GM12878 (cell line): Measurements from ENCODE around the gene CWC27. TPM values are rescaled to one million over a fixed set of nuclear protein-coding genes. Genes with fewer than 3 reads are reported as not detected.

Source experiments
- ATAC-seq: fragments of 200-7000 bp; cut with Tn5 transposase; 3 replicates; pipeline ENCODE4 v1.9.1; 2020; ENCODE audit warnings: mild to moderate bottlenecking, moderate library complexity
- BruUV-seq: library from RNA; stranded (reverse); fragments of 400-500 nt; replicated peaks from 2 replicates; lab custom pipeline; 2021; lab: Mats Ljungman, UMichigan
- CTCF ChIA-PET: fragments of 300-600 bp; sonication (Branson Sonifier 250); formaldehyde crosslinking; extraction: SDS; loops from one replicate; lab custom pipeline; 2021; ENCODE audit warnings: inconsistent platforms; lab: Yijun Ruan, JAX
- POLR2A ChIA-PET: fragments of 350-600 bp; formaldehyde crosslinking; extraction: SDS; loops from one replicate; lab custom pipeline; 2021; ENCODE audit warnings: inconsistent platforms; lab: Charles Lee
- RAD21 ChIA-PET: fragments of 300-600 bp; sonication (Branson Sonifier 250); formaldehyde crosslinking; loops from one replicate; lab custom pipeline; 2023; ENCODE audit warnings: antibody characterized with exemption; ENCODE audit not compliant: unreplicated experiment; lab: Charles Lee
- SMC1A ChIA-PET: fragments of 300-600 bp; sonication (Branson Sonifier 250); formaldehyde crosslinking; loops from one replicate; lab custom pipeline; 2023; ENCODE audit not compliant: unreplicated experiment, uncharacterized antibody; lab: Charles Lee
- DNase-seq: peaks from one replicate; pipeline ENCODE4 v3.0.0-alpha.2; 2011; ENCODE audit warnings: low read depth, low spot score
- FAIRE-seq: peaks from 3 replicates; lab custom pipeline; 2011; peaks lifted over from hg19 to GRCh38; lab: Jason Lieb, UNC
- H2AFZ ChIP-seq: 2 replicates; pipeline ENCODE4 v1.6.0; 2011; ENCODE audit warnings: low read depth, low read length, control low read depth; ENCODE audit not compliant: control insufficient read depth
- H3K27ac ChIP-seq: 2 replicates; pipeline ENCODE4 v1.5.1; 2011; ENCODE audit warnings: control low read depth; ENCODE audit not compliant: control insufficient read depth, insufficient read depth
- H3K27me3 ChIP-seq, 2 experiments: replicated peaks in 1 of 2; 2 replicates each; pipeline versions ENCODE4 v1.6.0 to v1.6.1; 2011; ENCODE audit warnings: low read length in 1 of 2; ENCODE audit not compliant: control insufficient read depth in 2 of 2, insufficient read depth in 2 of 2
- H3K36me3 ChIP-seq, 2 experiments: 2 replicates each; pipeline ENCODE4 v1.5.1; 2011; ENCODE audit warnings: low read length in 1 of 2; ENCODE audit not compliant: control insufficient read depth in 2 of 2, insufficient read depth in 2 of 2
- H3K4me1 ChIP-seq: 2 replicates; pipeline ENCODE4 v1.6.1; 2011; ENCODE audit warnings: mild to moderate bottlenecking, low read length, moderate library complexity, mixed read lengths; ENCODE audit not compliant: control insufficient read depth, insufficient read depth
- H3K4me2 ChIP-seq: 2 replicates; pipeline ENCODE4 v1.6.0; 2011; ENCODE audit warnings: control low read depth; ENCODE audit not compliant: control insufficient read depth, insufficient read depth
- H3K4me3 ChIP-seq: fragments of 200-600 bp; sonication (generic); 2 replicates; pipeline ENCODE4 v1.5.1; 2016
- H3K79me2 ChIP-seq: 2 replicates; pipeline ENCODE4 v1.6.0; 2011; ENCODE audit warnings: low read length; ENCODE audit not compliant: control insufficient read depth, insufficient read depth
- H3K9ac ChIP-seq: 2 replicates; pipeline ENCODE4 v1.8.0; 2011; ENCODE audit warnings: low read length, control low read depth, mixed read lengths; ENCODE audit not compliant: control insufficient read depth, insufficient read depth
- H3K9me3 ChIP-seq: replicated peaks from 3 replicates; pipeline ENCODE4 v1.5.1; 2011; ENCODE audit warnings: mild to moderate bottlenecking, low read length; ENCODE audit not compliant: control insufficient read depth, insufficient read depth
- H4K20me1 ChIP-seq: 2 replicates; pipeline ENCODE4 v1.6.0; 2011; ENCODE audit not compliant: control insufficient read depth, insufficient read depth
- BMI1 ChIP-seq: fragments of 450-650 bp; IDR thresholded peaks from 2 replicates; pipeline ENCODE4 v1.6.1; 2016; ENCODE audit warnings: mild to moderate bottlenecking, moderate library complexity, borderline replicate concordance
- CBFB ChIP-seq: IDR thresholded peaks from 2 replicates; pipeline ENCODE4 v1.6.1; 2016; ENCODE audit warnings: antibody characterized with exemption, low read depth
- CREB1 ChIP-seq: IDR thresholded peaks from 2 replicates; pipeline ENCODE4 v1.6.1; 2012; ENCODE audit warnings: low read depth, mild to moderate bottlenecking, inconsistent platforms
- FOXK2 ChIP-seq: fragments of 450-650 bp; IDR thresholded peaks from 2 replicates; pipeline ENCODE4 v1.6.1; 2017; ENCODE audit warnings: mild to moderate bottlenecking, moderate library complexity
- HDAC2 ChIP-seq: fragments of 200-600 bp; sonication (generic); IDR thresholded peaks from 2 replicates; pipeline ENCODE4 v1.6.1; 2017
- HDAC6 ChIP-seq: fragments of 200-600 bp; sonication (generic); IDR thresholded peaks from one replicate; pipeline ENCODE4 v1.8.0; 2017; ENCODE audit warnings: antibody characterized with exemption; ENCODE audit not compliant: unreplicated experiment
- MEF2A ChIP-seq: IDR thresholded peaks from 2 replicates; pipeline ENCODE4 v1.6.1; 2011; ENCODE audit warnings: low read depth, mild to moderate bottlenecking, low read length, moderate library complexity; ENCODE audit not compliant: insufficient read depth
- MYC ChIP-seq: IDR thresholded peaks from 2 replicates; pipeline ENCODE4 v1.6.1; 2011; ENCODE audit warnings: mild to moderate bottlenecking, low read length, moderate library complexity, inconsistent platforms; ENCODE audit not compliant: insufficient read depth, insufficient replicate concordance, insufficient read length, severe bottlenecking
- NFYA ChIP-seq: IDR thresholded peaks from 2 replicates; pipeline ENCODE4 v1.6.1; 2011; ENCODE audit warnings: low read depth, mild to moderate bottlenecking, low read length, improper control_type of control experiment, borderline replicate concordance
- PAX5 ChIP-seq: IDR thresholded peaks from 2 replicates; pipeline ENCODE4 v1.6.1; 2011; ENCODE audit warnings: low read depth, low read length, borderline replicate concordance
- SREBF1 ChIP-seq: IDR thresholded peaks from 2 replicates; pipeline ENCODE4 v1.6.1; 2012; ENCODE audit warnings: mild to moderate bottlenecking, low read length
- SREBF2 ChIP-seq: IDR thresholded peaks from 2 replicates; pipeline ENCODE4 v1.6.1; 2012; ENCODE audit warnings: mild to moderate bottlenecking, low read length
- STAT1 ChIP-seq: fragments of 450-650 bp; conservative IDR thresholded peaks from 2 replicates; pipeline ENCODE4 v1.6.1; 2014; ENCODE audit warnings: antibody characterized with exemption, mild to moderate bottlenecking
- SUZ12 ChIP-seq: fragments of 200-600 bp; sonication (generic); IDR thresholded peaks from one replicate; pipeline ENCODE4 v1.6.1; 2018; ENCODE audit warnings: antibody characterized with exemption, mild to moderate bottlenecking; ENCODE audit not compliant: unreplicated experiment
- WGBS: methylation state at CpG from one replicate; pipeline ENCODE4 v1.1.6; 2016; ENCODE audit warnings: low lambda C conversion rate; ENCODE audit not compliant: insufficient replicate concordance, insufficient coverage; ENCODE audit errors: missing lambda C conversion rate; 5-methylcytosine and 5-hydroxymethylcytosine counted together
- in situ Hi-C: fragments of 300-500 bp; cut with MboI; formaldehyde crosslinking; loops from 9 replicates; pipeline ENCODE4 v1.14.3; 2018; ENCODE audit warnings: mixed read lengths
- intact Hi-C: fragments of 100-400 bp; cut with micrococcal nuclease; formaldehyde crosslinking; loops from one replicate; pipeline ENCODE4 v1.14.2; 2022; ENCODE audit not compliant: unreplicated experiment
- polyA plus RNA-seq, 11 experiments: library from polyadenylated mRNA; depleted of rRNA in 4 of 11; unstranded in 6 of 11; stranded (reverse) in 5 of 11; fragments of >200 nt; fragmentation: Nextera tagmentation in 4 of 11; fragmentation: Illumina TruSeq in 1 of 11; extraction: Ambion mirVana in 4 of 11; extraction: Trizol in 1 of 11; gene quantifications; 1 replicate in 1 of 11; 2 replicates in 10 of 11; pipeline versions ENCODE4 v1.2.1 to v1.2.3, GENCODE V29; 2011 to 2016; ENCODE audit warnings: inconsistent platforms in 2 of 11, missing spikeins in 2 of 11, low read depth in 1 of 11
- total RNA-seq, 4 experiments: library from RNA; depleted of rRNA in 3 of 4; stranded (reverse); fragments of >200 nt in 3 of 4; fragmentation: Illumina TruSeq in 1 of 4; extraction: Trizol in 1 of 4; gene quantifications; 2 replicates each; pipeline versions ENCODE4 v1.2.1 to v1.2.3, GENCODE V29; 2013 to 2021
- TF ChIP-seq, protein P1 (sequence below): fragments of 450-650 bp; IDR thresholded peaks from 2 replicates; pipeline ENCODE4 v1.6.1; 2016; ENCODE audit warnings: mild to moderate bottlenecking

The CWC27 gene
- total and polyA plus RNA-seq, 10 of the 15 experiments (the other 5 are each of a cell fraction or from before 2014, with no cell fraction given), result 21.7 to 61.9 (median 47.0) TPM

DNA sequence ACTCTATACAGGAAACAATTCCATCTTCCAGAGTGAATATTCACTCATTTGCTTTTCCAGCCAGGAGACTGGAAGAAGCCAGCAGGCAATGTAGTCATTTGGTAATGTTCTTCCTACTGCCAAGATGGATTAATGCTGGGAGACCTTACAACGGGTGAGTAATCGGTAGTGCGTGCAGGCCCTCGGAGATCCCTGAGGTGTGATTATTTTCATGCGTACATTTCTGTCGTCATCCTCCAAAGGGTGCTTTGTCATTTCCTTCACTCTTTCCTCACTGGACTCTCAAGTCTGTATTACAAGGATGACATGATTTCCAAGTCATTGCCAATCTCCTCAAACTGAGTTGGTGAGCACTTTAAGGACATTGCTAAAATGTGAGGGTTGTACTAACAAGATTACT, 263.5 kb downstream of the CWC27 start:
- peaks cover 19% of the 10 kb centered on the region for H3K4me1 ChIP-seq
- no peaks in the 10 kb centered on the region for H3K36me3 ChIP-seq
- no peak overlapping the region for H3K27ac ChIP-seq
- ATAC-seq (no peak), FAIRE-seq (no peak), DNase-seq (no peak)
- H3K27me3 ChIP-seq, result no peaks in the 10 kb centered on the region
- no peak overlapping the region for H3K4me2 ChIP-seq
- H3K79me2 ChIP-seq, result no peaks in the 10 kb centered on the region
- ChIA-PET SMC1A (interaction anchor here (2.2 to 20.8 kb wide), 6 partner anchors 10 to 451 kb away, joined by 9 to 614 read pairs (median 30); no protein-coding TSS in a partner anchor), RAD21 (interaction anchor here (0.9 to 4.7 kb wide), 5 partner anchors 10 to 61 kb away, joined by 3 to 33 read pairs (median 11); no protein-coding TSS in a partner anchor), CTCF (interaction anchor here (0.9 to 7.8 kb wide), 2 partner anchors 16 to 57 kb away, joined by 3 to 67 read pairs; no protein-coding TSS in a partner anchor), POLR2A (interaction anchor here (1.1 to 1.3 kb wide), 2 partner anchors 10 to 29 kb away, joined by 3 read pairs; no protein-coding TSS in a partner anchor)
- no peaks in the 10 kb centered on the region for H4K20me1 ChIP-seq
- H3K9me3 ChIP-seq, result no peaks in the 10 kb centered on the region
- no peak overlapping the region for H3K9ac ChIP-seq
- no peak overlapping the region for H3K4me3 ChIP-seq
- intact Hi-C loops, result loop anchor here (5.0 kb wide), 1 partner anchor 70 kb away; no protein-coding TSS in a partner anchor
- no TSS peak for BruUV-seq
- no peak overlapping the region for H2AFZ ChIP-seq
- TF ChIP-seq CBFB (no peak), MEF2A (no peak), STAT1 (no peak), HDAC2 (no peak), BMI1 (no peak), HDAC6 (no peak), SREBF1 (no peak), CREB1 (no peak), SREBF2 (no peak), FOXK2 (no peak), MYC (no peak), PAX5 (no peak), NFYA (no peak), SUZ12 (no peak)
- TF ChIP-seq, protein P1, sequence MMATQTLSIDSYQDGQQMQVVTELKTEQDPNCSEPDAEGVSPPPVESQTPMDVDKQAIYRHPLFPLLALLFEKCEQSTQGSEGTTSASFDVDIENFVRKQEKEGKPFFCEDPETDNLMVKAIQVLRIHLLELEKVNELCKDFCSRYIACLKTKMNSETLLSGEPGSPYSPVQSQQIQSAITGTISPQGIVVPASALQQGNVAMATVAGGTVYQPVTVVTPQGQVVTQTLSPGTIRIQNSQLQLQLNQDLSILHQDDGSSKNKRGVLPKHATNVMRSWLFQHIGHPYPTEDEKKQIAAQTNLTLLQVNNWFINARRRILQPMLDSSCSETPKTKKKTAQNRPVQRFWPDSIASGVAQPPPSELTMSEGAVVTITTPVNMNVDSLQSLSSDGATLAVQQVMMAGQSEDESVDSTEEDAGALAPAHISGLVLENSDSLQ, result no peak
- in situ Hi-C loops, result no loop called here
- 93% methylated on average over 6 of the region's 6 CpGs for WGBS
